ENCODE measurements around the gene CLEC2B. TPM values are rescaled to one million over a fixed set of nuclear protein-coding genes. Genes with fewer than 3 reads are reported as not detected.

CLEC2B gene
- total RNA-seq, 1 experiment from 2014 or later, result not detected

GRCh38 chr12:9868951-9869306 is 225 bp downstream of the CLEC2B start:
- no peaks in the 10 kb centered on the region; the same call in 1 of the 2 replicates for H3K4me1 ChIP-seq (ENCODE audit: insufficient read depth, low read length)
- no peak overlapping the region for H3K4ac ChIP-seq (ENCODE audit: low read depth, low read length)
- H3K9ac ChIP-seq (ENCODE audit: extremely low read depth, insufficient read length, low read length), result no peak overlapping the region
- no peak overlapping the region for H4K91ac ChIP-seq (ENCODE audit: insufficient read length, low read depth, low read length)
- H3K4me2 ChIP-seq (ENCODE audit: insufficient read depth, insufficient read length, low read length), result no peak overlapping the region
- no peak overlapping the region for H2BK15ac ChIP-seq (ENCODE audit: low read depth, low read length)
- no peaks in the 10 kb centered on the region for H3K9me3 Mint-ChIP-seq
- no peak overlapping the region for H3K27ac ChIP-seq (ENCODE audit: insufficient read length, low read depth, low read length)
- peaks cover 2% of the 10 kb centered on the region for H4K20me1 ChIP-seq (ENCODE audit: control insufficient read depth, insufficient read depth, insufficient read length)
- no peaks in the 10 kb centered on the region for H3K79me2 ChIP-seq (ENCODE audit: insufficient read depth, low read length)
- H3K4me3 Mint-ChIP-seq, result no peak overlapping the region
- H3K18ac ChIP-seq (ENCODE audit: insufficient read length, low read depth, low read length), result no peak overlapping the region
- no peaks in the 10 kb centered on the region for H3K9me3 ChIP-seq (ENCODE audit: control insufficient read depth, low read depth, low read length)
- no peak overlapping the region for H4K5ac ChIP-seq (ENCODE audit: insufficient read length, low read depth, low read length)
- H2AFZ ChIP-seq (ENCODE audit: low read length), result no peak overlapping the region
- peaks cover 24 to 27% of the 10 kb centered on the region in 2 experiments for H3K4me1 Mint-ChIP-seq
- no peak for TF ChIP-seq CTCF (conservative IDR thresholded peaks at IDR 0.05)
- no peak overlapping the region for H2BK120ac ChIP-seq (ENCODE audit: low read depth, low read length, poor library complexity, severe bottlenecking)
- H2BK20ac ChIP-seq (ENCODE audit: low read depth, low read length, poor library complexity, severe bottlenecking), result no peak overlapping the region
- H3K23ac ChIP-seq (ENCODE audit: insufficient read length, low read depth, low read length), result no peak overlapping the region
- no peaks in the 10 kb centered on the region for H3K36me3 Mint-ChIP-seq (ENCODE audit: insufficient read depth in 1 of 3, low read depth in 3 of 3)
- no peak for DNase-seq
- no peak overlapping the region for H4K8ac ChIP-seq (replicated peaks; ENCODE audit: insufficient read length, low read depth, low read length)
- no peak overlapping the region for H3T11ph ChIP-seq (ENCODE audit: low read length)
- H2AK5ac ChIP-seq (ENCODE audit: insufficient read length, low read length), result no peak overlapping the region
- H3K27me3 ChIP-seq (ENCODE audit: insufficient read depth, low read length), result no peaks in the 10 kb centered on the region
- WGBS (ENCODE audit: extremely low coverage, insufficient read length, low lambda C conversion rate), result no CpG with 5 or more reads among the region's 4 CpGs
- H3K27me3 Mint-ChIP-seq (ENCODE audit: low read depth), result no peaks in the 10 kb centered on the region
- H3K79me1 ChIP-seq (ENCODE audit: insufficient read depth, low read depth, low read length, poor library complexity, severe bottlenecking), result no peaks in the 10 kb centered on the region
- no peak overlapping the region for H3K27ac Mint-ChIP-seq
- no peaks in the 10 kb centered on the region for H3K23me2 ChIP-seq (ENCODE audit: insufficient read length, low read depth, low read length, poor library complexity, severe bottlenecking)
- no peak overlapping the region for H2BK12ac ChIP-seq (ENCODE audit: insufficient read length, low read depth, low read length)
- H3K56ac ChIP-seq (ENCODE audit: insufficient read length, low read depth, low read length), result no peak overlapping the region
- no peak overlapping the region for H2BK5ac ChIP-seq (ENCODE audit: insufficient read length, low read length)
- no peak overlapping the region for H3K14ac ChIP-seq (ENCODE audit: insufficient read depth, low read length)

Measured in H9 (cell line).